ENCODE data around the gene GRM8.
"Not testable (repeated sequence)": the region's sequence is repeated elsewhere in the genome, so short reads cannot be mapped to it uniquely, and the experiment has no call there.

The GRM8 gene

DNA sequence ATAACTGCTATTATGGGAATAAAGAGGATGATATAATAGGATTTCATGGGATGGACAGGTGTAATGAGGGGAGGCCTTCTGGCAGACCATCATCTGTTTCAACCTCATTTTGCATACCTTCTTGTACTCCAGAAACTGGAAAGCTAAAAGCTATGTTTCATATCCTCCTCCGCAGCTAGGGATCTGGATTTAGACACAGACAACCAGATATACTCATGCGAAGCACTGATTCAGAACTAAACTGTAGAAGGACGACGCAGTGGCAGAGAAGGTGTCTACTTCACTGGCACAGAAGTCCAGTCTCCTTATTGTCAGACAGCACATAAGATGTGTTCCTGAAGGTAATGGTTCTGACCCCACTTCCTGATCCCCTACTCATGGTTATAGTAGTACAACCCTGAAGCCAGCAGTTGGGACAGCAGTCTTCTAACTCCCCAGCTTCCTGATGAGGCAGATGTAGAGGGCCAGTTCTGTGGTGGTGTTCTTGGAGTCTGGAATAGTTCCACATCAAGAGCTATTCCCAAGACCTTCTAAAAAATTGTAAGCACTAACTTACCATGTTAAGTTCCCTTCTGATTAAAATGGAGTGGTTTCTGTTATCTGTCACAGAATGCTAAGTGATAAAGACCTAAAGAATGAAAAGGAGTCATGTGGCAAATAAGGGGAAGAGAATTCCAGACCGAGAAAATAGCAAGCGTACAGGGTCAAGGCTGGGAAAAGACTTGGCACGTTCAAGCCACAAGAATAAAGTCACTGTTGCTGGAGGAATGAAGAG is 550.3 kb downstream of the GRM8 start:
- no peak for DNase-seq

GRCh38 chr7:126700807-126701604 is 551.7 kb downstream of the GRM8 start:
- DNase-seq: peak; percentile 76

DNA sequence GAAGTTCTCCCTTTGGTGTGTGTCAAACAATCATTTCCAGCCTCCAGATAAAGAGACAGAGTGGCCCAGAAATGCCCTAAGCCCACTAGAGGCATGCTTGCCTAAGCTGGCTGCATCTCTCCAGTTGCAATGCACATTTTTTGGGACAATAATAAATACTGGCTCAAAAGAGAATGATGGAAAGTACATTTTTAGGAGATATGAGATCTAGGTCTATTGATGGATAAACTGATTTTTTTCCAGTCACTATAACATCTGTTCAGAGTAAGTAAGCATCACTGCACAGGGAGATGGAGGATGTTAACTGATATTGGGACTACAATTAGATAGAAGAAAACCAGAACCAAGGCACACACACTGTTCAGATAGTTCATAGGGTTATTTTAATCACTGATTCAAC is 553.0 kb downstream of the GRM8 start:
- DNase-seq: no peak

DNA sequence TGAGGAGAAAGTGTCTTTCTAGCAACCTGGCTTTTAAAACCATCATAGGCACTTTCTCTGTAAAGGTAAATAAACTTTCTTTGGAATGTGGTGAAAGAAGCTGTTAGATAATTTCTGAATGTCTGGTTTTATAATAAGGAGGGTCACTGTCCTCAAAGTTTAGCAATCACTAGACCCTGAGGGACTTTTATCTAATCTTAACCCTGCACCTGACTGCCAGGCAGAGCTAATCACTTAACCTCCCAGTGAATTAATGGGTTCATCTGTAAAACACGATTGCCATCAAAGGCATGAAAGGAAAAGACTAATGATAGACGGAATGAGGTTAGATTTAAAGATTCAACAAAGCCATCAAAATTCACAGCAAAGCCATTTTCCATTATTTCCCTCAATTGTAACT is 553.8 kb downstream of the GRM8 start:
- DNase-seq: peak; percentile 18

DNA sequence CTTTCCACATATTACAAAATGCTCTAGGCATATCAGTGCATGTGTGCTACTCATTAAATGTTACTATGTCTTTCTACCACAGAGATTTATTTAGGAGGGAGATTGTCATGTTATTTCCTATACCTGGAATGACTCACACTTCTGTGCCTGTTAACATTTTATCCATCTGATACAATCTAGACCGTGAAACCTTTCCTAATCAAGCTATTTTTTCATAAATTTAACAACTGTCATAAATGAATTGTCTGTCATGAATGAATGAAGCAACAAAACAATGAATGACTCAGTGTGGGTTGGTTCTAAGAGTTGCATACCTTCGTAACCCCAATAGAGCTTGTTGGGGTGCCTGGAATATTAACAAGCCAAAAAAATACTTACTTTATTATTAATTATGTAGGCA is 554.3 kb downstream of the GRM8 start:
- DNase-seq: no peak

DNA sequence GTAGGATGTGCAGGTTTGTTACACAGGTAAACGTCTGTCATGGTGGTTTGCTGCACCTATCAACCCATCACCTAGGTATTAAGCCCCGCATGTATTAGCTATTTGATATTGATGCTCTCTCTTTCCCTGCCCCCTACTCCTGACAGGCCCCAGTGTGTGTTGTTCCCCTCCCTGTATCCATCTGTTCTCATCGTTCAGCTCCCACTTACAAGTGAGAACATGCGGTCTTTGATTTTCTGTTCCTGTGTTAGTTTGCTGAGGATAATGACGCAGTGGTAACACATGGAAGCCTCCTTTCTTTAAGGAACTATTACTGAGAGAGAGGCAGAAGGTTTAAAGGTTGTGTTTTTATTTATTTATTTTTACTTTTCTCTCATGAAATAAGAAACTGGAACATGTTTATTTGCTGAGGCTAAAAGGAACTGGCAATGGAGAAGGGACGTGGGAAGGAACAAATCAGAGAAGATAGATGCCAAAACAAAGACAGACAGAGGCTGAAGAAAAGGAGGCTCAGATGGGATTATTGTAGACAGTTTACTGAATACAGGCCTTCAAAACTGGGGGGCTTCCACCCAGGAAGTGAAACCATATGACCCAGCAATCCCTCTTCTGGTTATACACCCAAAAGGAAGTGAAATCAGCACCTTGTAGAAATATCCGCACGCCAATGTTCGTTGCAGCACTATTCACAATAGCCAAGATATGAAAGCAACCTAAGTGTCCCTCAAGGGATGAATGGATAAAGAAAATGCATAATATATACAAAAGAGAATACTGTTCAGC is 556.3 kb downstream of the GRM8 start:
- no peak for DNase-seq

GRCh38 chr7:126690848-126691751 is 561.6 kb downstream of the GRM8 start:
- DNase-seq: no peak

- no peak for DNase-seq
Measured at GRCh38 chr7:126690104-126690503, 562.6 kb downstream of the GRM8 start.

DNA sequence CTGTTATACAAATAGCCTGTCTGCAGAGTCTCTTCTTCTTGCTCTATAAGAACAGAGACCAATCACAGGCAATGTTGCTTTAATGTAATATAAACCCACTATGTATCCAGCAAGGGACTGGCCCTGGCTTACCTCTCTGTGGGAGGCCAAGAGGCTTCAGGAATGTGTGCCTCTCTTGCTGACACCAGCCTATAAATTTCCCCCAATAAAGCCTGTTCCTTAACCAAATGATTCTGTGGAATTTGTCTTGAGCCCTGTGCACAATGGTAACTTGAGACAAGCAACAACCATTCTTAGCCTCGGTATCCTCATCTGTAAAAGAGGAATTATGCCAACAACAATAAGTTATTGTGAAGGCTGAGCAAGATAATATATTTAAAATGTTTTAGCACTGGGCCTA is 563.7 kb downstream of the GRM8 start:
- DNase-seq: no peak

- DNase-seq: no peak
Measured at GRCh38 chr7:126686474-126686873, 566.3 kb downstream of the GRM8 start.

GRCh38 chr7:126685596-126685995 is 567.1 kb downstream of the GRM8 start:
- no peak for DNase-seq

GRCh38 chr7:126685018-126685573 is 567.6 kb downstream of the GRM8 start:
- DNase-seq: no peak

- no peak for DNase-seq
Measured at GRCh38 chr7:126682176-126682575, 570.6 kb downstream of the GRM8 start.

- not testable (repeated sequence) for DNase-seq
Measured at GRCh38 chr7:126668762-126669161, 584.0 kb downstream of the GRM8 start.

- DNase-seq: no peak
Measured at GRCh38 chr7:126668367-126668752, 584.4 kb downstream of the GRM8 start.

DNA sequence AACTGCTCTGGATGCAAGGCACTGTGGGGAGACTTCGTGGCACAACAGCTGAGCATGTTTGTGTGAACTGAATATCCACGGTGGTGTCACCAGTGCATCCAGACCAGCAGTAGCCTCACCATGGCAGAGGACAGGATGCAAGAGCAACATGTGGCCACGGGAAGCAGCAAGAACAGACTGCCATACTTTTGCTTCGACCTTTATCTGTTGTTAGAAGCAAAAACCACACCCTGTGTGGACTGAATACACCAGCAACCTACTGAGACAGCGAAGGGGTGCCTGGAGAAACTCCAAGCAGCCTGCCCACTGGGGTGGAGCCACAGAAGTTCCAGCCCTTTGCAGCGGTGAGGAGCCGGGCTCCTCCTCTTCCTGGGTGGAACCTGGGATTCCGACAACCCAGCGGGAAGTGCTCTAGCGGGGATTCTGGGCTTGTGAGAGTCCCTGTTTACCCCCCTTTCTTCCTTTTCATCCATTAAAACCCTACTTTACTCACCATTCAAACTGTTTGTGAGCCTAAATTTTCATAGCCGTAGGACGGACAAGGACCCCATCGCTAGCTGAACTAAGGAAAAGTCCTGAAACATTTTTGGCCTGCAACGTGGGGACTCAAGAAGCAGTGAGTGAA is 584.9 kb downstream of the GRM8 start:
- no peak for DNase-seq

- no peak for DNase-seq
Measured at GRCh38 chr7:126662856-126663255, 589.9 kb downstream of the GRM8 start.

GRCh38 chr7:126659124-126659523 is 593.6 kb downstream of the GRM8 start:
- no peak for DNase-seq

- no peak for DNase-seq
Measured at GRCh38 chr7:126658684-126659083, 594.1 kb downstream of the GRM8 start.

GRCh38 chr7:126657599-126658358 is 595.0 kb downstream of the GRM8 start:
- DNase-seq: no peak

DNA sequence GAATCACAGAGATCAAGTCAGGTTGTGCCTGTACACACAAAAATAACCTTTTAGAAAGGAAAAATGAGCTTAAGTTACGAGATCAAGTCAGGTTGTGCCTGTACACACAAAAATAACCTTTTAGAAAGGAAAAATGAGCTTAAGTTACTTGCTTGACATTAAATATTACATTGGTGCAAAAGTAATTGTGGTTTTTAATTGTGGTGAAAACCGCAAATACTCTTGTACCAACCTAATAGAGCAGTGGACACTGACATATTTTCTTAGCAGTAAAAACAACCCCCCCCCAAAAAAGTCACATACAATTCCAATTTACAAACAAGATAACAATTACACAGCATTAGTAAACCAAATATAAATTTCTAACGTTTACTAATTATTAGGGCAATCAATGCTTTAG is 595.6 kb downstream of the GRM8 start:
- no peak for DNase-seq
